ENCODE measurements around the gene KASH5. TPM values are rescaled to one million over a fixed set of nuclear protein-coding genes. Genes with fewer than 3 reads are reported as not detected.

Gene KASH5
- total RNA-seq, 1 experiment from 2014 or later, result not detected

DNA sequence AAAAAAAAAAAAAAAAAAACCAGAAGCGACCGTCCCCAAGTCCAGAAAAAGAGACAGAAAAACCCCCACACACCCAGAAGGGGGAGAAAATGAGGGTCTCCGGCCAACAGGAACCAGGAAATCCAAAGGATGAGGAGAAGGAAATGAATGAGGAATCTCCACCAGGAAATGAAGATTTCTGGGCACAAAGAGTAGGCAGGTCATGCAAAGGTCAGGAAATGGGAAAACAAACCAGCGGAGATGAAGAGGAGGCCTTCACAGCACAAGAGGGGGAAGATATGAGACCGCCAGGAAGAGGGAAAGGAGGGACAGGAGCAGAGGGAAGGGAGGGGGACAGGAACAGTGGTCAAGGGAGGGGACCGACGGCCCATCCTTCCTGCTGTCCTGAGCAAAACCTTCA, 31.7 kb upstream of the KASH5 start:
- Histone ChIP-seq H3K79me2 (ENCODE audit: low read length) (no peaks in the 10 kb centered on the region; the same call in 1 of the 2 replicates), H3F3A (ENCODE audit: low read length, unreplicated experiment) (no peaks in the 10 kb centered on the region), H2AFZ (ENCODE audit: low read length) (no peak overlapping the region), H3K4me3 (ENCODE audit: low read length) (no peak overlapping the region), H3K36me3 (ENCODE audit: low read depth, low read length) (peaks cover 14% of the 10 kb centered on the region), H3K9ac (ENCODE audit: low read length) (no peak overlapping the region), H4K20me1 (ENCODE audit: low read length) (no peaks in the 10 kb centered on the region), H3K27ac (ENCODE audit: low read length) (no peak overlapping the region), H3K9me2 (replicated peaks; ENCODE audit: low read length) (no peaks in the 10 kb centered on the region), H3K9me3 (ENCODE audit: low read length) (no peaks in the 10 kb centered on the region), H3K4me2 (ENCODE audit: low read length) (no peak overlapping the region), H3K27me3 (ENCODE audit: low read length) (no peaks in the 10 kb centered on the region), H3K4me1 (ENCODE audit: insufficient read depth, low read length) (no peaks in the 10 kb centered on the region)
- BruUV-seq (replicated peaks), result no TSS peak
- TF ChIP-seq, protein P1, sequence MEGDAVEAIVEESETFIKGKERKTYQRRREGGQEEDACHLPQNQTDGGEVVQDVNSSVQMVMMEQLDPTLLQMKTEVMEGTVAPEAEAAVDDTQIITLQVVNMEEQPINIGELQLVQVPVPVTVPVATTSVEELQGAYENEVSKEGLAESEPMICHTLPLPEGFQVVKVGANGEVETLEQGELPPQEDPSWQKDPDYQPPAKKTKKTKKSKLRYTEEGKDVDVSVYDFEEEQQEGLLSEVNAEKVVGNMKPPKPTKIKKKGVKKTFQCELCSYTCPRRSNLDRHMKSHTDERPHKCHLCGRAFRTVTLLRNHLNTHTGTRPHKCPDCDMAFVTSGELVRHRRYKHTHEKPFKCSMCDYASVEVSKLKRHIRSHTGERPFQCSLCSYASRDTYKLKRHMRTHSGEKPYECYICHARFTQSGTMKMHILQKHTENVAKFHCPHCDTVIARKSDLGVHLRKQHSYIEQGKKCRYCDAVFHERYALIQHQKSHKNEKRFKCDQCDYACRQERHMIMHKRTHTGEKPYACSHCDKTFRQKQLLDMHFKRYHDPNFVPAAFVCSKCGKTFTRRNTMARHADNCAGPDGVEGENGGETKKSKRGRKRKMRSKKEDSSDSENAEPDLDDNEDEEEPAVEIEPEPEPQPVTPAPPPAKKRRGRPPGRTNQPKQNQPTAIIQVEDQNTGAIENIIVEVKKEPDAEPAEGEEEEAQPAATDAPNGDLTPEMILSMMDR (conservative IDR thresholded peaks at IDR 0.05; ENCODE audit: low read depth, low read length), result no peak
- TF ChIP-seq EZH2 (IDR thresholded peaks at IDR 0.05; ENCODE audit: low read length, unreplicated experiment) (no peak), EZH2phosphoT487 (IDR thresholded peaks at IDR 0.05; ENCODE audit: borderline replicate concordance, low read length) (no peak)
- ATAC-seq, result no peak
- intact Hi-C loops (cut with micrococcal nuclease), result no loop called here
- no peak for DNase-seq
- POLR2A ChIA-PET (ENCODE audit: unreplicated experiment), result no interaction called here
- CTCF ChIA-PET, result no interaction called here

DNA sequence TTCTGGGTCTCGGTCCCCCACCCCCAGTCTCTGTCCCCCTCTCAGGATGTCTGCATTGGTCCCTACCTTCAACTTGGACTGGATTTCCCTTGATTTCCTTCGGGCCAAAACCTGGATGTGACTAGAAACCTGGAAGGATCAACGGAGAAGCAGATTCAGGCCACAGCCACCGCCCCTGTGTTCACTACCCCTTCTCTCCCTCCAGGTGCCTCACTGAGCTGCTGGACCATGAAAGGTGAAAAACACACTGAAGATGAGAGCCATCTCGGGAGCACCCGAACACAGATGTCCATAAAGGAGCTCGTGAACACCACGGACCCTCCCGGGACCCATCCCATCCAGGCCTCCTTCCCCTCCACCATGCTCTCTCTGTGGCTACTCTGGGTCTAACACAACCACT, 30.9 kb upstream of the KASH5 start:
- Histone ChIP-seq H3K27ac (ENCODE audit: low read length) (no peak overlapping the region), H3F3A (ENCODE audit: low read length, unreplicated experiment) (no peaks in the 10 kb centered on the region), H3K36me3 (ENCODE audit: low read depth, low read length) (peaks cover 12% of the 10 kb centered on the region), H3K79me2 (ENCODE audit: low read length) (peaks cover 6% of the 10 kb centered on the region; the same call in 1 of the 2 replicates), H3K9me2 (replicated peaks; ENCODE audit: low read length) (no peaks in the 10 kb centered on the region), H3K9me3 (ENCODE audit: low read length) (no peaks in the 10 kb centered on the region), H3K9ac (ENCODE audit: low read length) (no peak overlapping the region), H2AFZ (ENCODE audit: low read length) (no peak overlapping the region), H3K4me2 (ENCODE audit: low read length) (no peak overlapping the region), H3K27me3 (ENCODE audit: low read length) (no peaks in the 10 kb centered on the region), H3K4me1 (ENCODE audit: insufficient read depth, low read length) (no peaks in the 10 kb centered on the region), H3K4me3 (ENCODE audit: low read length) (no peak overlapping the region), H4K20me1 (ENCODE audit: low read length) (no peaks in the 10 kb centered on the region)
- no TSS peak for BruUV-seq (replicated peaks)
- ChIA-PET POLR2A (ENCODE audit: unreplicated experiment) (no interaction called here), CTCF (no interaction called here)
- ATAC-seq (no peak), DNase-seq (no peak)
- intact Hi-C loops (cut with micrococcal nuclease), result no loop called here
- TF ChIP-seq EZH2phosphoT487 (IDR thresholded peaks at IDR 0.05; ENCODE audit: borderline replicate concordance, low read length), result no peak
- TF ChIP-seq, protein P1 (conservative IDR thresholded peaks at IDR 0.05; ENCODE audit: low read depth, low read length), result no peak
- TF ChIP-seq EZH2 (IDR thresholded peaks at IDR 0.05; ENCODE audit: low read length, unreplicated experiment), result no peak

DNA sequence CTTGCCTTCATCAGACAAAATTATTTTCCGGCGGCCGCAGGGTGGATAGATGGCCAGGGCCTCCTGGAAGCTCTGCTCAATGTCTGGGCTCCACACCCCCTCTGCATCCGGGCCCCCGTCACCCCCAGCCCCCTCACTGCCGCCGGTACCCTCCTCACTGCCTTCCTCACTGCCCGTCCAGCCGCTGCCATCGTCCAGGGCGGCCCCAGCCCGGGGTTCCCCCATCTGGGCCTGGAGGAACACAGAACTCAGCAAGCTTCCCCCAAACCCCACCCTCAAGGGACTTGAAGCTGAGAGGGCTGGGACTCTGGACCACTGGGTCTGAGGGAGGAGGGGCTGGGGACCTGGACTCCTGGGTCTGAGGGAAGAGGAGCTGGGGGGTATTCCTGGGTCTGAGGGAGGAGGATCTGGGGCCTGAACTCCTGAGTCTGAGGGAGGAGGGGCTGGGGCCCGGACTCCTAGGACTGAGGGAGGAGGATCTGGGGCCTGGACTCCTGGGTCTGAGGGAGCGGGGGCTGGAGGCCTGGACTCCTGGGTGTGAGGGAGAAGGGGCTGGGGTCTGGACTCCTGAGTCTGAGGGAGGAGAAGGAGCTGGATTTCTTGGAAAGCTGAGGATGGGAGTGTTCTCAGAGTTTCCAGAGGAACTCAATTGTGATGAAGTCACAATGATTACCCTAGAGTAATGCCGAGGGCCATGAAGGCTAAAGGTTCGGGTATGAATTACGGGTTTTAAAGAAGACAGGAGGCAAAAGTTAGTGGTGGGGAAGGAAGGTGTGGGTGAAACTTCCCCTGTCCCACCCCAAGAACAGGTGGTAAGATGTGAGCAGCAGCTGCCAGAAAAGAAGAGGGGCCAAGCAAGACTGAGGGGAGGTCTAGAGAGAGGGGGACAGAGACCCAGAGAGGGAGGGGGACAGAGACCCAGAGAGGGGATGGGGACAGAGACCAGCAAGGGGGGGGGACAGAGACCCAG, 27.9 kb upstream of the KASH5 start:
- no peak for ATAC-seq
- peaks cover 11% of the 10 kb centered on the region for H3K4me1 ChIP-seq (ENCODE audit: insufficient read depth, low read length)
- intact Hi-C loops (cut with micrococcal nuclease), result no loop called here
- no peak for TF ChIP-seq EZH2 (IDR thresholded peaks at IDR 0.05; ENCODE audit: low read length, unreplicated experiment)
- TF ChIP-seq EZH2phosphoT487 (IDR thresholded peaks at IDR 0.05; ENCODE audit: borderline replicate concordance, low read length), result no peak
- TF ChIP-seq, protein P1 (conservative IDR thresholded peaks at IDR 0.05; ENCODE audit: low read depth, low read length), result no peak
- ChIA-PET CTCF (no interaction called here), POLR2A (ENCODE audit: unreplicated experiment) (no interaction called here)
- BruUV-seq (replicated peaks), result TSS peak; percentile 17
- no peaks in the 10 kb centered on the region for H3K27me3 ChIP-seq (ENCODE audit: low read length)
- no peak overlapping the region for H3K9ac ChIP-seq (ENCODE audit: low read length)
- no peaks in the 10 kb centered on the region for H4K20me1 ChIP-seq (ENCODE audit: low read length)
- no peak for DNase-seq
- no peak overlapping the region for H3K27ac ChIP-seq (ENCODE audit: low read length)
- peaks cover 6% of the 10 kb centered on the region; the same call in 1 of the 2 replicates for H3K79me2 ChIP-seq (ENCODE audit: low read length)
- H3K36me3 ChIP-seq (ENCODE audit: low read depth, low read length), result peaks cover 8% of the 10 kb centered on the region
- no peak overlapping the region for H3K4me2 ChIP-seq (ENCODE audit: low read length)
- H3K9me3 ChIP-seq (ENCODE audit: low read length), result no peaks in the 10 kb centered on the region
- no peak overlapping the region for H3K4me3 ChIP-seq (ENCODE audit: low read length)
- H2AFZ ChIP-seq (ENCODE audit: low read length), result no peak overlapping the region
- no peaks in the 10 kb centered on the region for H3K9me2 ChIP-seq (replicated peaks; ENCODE audit: low read length)
- peaks cover 7% of the 10 kb centered on the region for H3F3A ChIP-seq (ENCODE audit: low read length, unreplicated experiment)

Data from PC-3 (cell line).